PC-9 (cell line): ENCODE measurements around the gene GGACT. TPM values are rescaled to one million over a fixed set of nuclear protein-coding genes. Genes with fewer than 3 reads are reported as not detected.

Source experiments
- BruUV-seq: library from RNA; stranded (reverse); fragments of 400-500 nt; replicated peaks from 2 replicates; lab custom pipeline; 2021; lab: Mats Ljungman, UMichigan
- CTCF ChIA-PET: fragments of 300-600 bp; sonication (Branson Sonifier 250); formaldehyde crosslinking; loops from one replicate; lab custom pipeline; 2022; ENCODE audit warnings: antibody characterized with exemption; lab: Charles Lee
- POLR2A ChIA-PET: fragments of 300-600 bp; sonication (Branson Sonifier 250); formaldehyde crosslinking; loops from one replicate; lab custom pipeline; 2022; ENCODE audit warnings: antibody characterized with exemption; ENCODE audit not compliant: unreplicated experiment; lab: Charles Lee
- DNase-seq, 2 experiments: peaks; one replicate each; pipeline versions ENCODE4 v3.0.0 to v3.0.0-alpha.2; 2015 to 2022; ENCODE audit warnings: mixed read lengths in 1 of 2
- H2AFZ ChIP-seq: fragments of 200-600 bp; sonication (generic); 2 replicates; pipeline ENCODE4 v1.8.1; 2017; ENCODE audit warnings: antibody characterized with exemption
- H3F3A ChIP-seq: fragments of 200-600 bp; sonication (generic); 2 replicates; pipeline ENCODE4 v1.8.1; 2017; ENCODE audit warnings: antibody characterized with exemption, mild to moderate bottlenecking, low read depth; ENCODE audit not compliant: insufficient read depth
- H3K27ac ChIP-seq: fragments of 200-600 bp; sonication (generic); 2 replicates; pipeline ENCODE4 v1.6.1; 2016; ENCODE audit warnings: mixed run types
- H3K27me3 ChIP-seq: fragments of 200-600 bp; sonication (generic); 2 replicates; pipeline ENCODE4 v1.6.1; 2016; ENCODE audit warnings: low read depth, mixed run types; ENCODE audit not compliant: insufficient read depth
- H3K36me3 ChIP-seq: fragments of 200-600 bp; sonication (generic); 2 replicates; pipeline ENCODE4 v1.6.1; 2016; ENCODE audit warnings: low read depth, mixed run types
- H3K4me1 ChIP-seq: fragments of 200-600 bp; sonication (generic); replicated peaks from 2 replicates; pipeline ENCODE4 v1.6.1; 2016; ENCODE audit warnings: mixed run types; ENCODE audit not compliant: insufficient read depth
- H3K4me2 ChIP-seq: fragments of 200-600 bp; sonication (generic); 2 replicates; pipeline ENCODE4 v1.6.1; 2017; ENCODE audit warnings: mixed run types
- H3K4me3 ChIP-seq: fragments of 200-600 bp; sonication (generic); 2 replicates; pipeline ENCODE4 v1.6.1; 2016; ENCODE audit warnings: mixed run types
- H3K79me2 ChIP-seq: fragments of 200-600 bp; sonication (generic); 2 replicates; pipeline ENCODE4 v1.6.1; 2017; ENCODE audit warnings: low read depth, mixed run types
- H3K9me2 ChIP-seq: fragments of 200-600 bp; sonication (generic); 2 replicates; pipeline ENCODE4 v1.8.1; 2017; ENCODE audit warnings: mild to moderate bottlenecking; ENCODE audit not compliant: insufficient read depth
- H3K9me3 ChIP-seq: fragments of 200-600 bp; sonication (generic); 2 replicates; pipeline ENCODE4 v1.8.1; 2016; ENCODE audit warnings: low read depth; ENCODE audit not compliant: insufficient read depth
- H4K20me1 ChIP-seq: fragments of 200-600 bp; sonication (generic); 2 replicates; pipeline ENCODE4 v1.8.1; 2017; ENCODE audit not compliant: insufficient read depth
- EZH2 ChIP-seq: fragments of 200-600 bp; sonication (generic); IDR thresholded peaks from 2 replicates; pipeline ENCODE4 v1.8.0; 2017; ENCODE audit warnings: antibody characterized with exemption, low read depth
- intact Hi-C: fragments of 100-400 bp; cut with micrococcal nuclease; formaldehyde crosslinking; loops from one replicate; pipeline ENCODE4 v1.10.0; 2022; ENCODE audit not compliant: unreplicated experiment
- total RNA-seq: library from RNA; stranded (reverse); gene quantifications from 2 replicates; pipeline ENCODE4 v1.2.3, GENCODE V29; 2021
- TF ChIP-seq, protein P1 (sequence below): fragments of 200-600 bp; sonication (generic); conservative IDR thresholded peaks from 2 replicates; pipeline ENCODE4 v1.6.1; 2017; ENCODE audit warnings: mixed run types, antibody characterized with exemption, mild to moderate bottlenecking, moderate library complexity

GGACT gene
- total RNA-seq, 1 experiment from 2014 or later, result 4.9 TPM

DNA sequence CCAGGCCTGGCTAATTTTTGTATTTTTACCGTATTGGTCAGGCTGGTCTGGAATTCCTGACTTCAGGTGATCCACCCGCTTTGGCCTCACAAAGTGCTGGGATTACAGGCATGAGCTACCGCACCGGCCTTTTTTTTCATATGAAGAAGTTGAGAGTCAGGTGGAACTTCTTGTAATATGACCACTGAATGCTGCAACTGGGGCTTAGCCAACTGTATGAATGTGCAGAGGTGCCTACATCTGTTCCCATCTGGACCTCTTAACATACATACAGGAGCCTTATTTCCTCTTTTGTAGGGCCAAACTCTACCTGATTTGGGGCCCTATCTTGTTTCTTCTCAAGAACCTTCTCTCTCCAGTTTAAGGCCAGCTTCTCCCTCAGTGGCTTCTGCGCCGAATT lies 11.9 kb upstream of the GGACT start:
- ChIA-PET POLR2A (no interaction called here), CTCF (no interaction called here)
- no peak overlapping the region for H2AFZ ChIP-seq
- no peaks in the 10 kb centered on the region for H3K4me1 ChIP-seq
- no peaks in the 10 kb centered on the region for H3K36me3 ChIP-seq
- H4K20me1 ChIP-seq, result no peaks in the 10 kb centered on the region
- DNase-seq, result no peak
- intact Hi-C loops, result no loop called here
- H3K4me3 ChIP-seq, result no peak overlapping the region
- no TSS peak for BruUV-seq
- no peak overlapping the region for H3K27ac ChIP-seq
- no peaks in the 10 kb centered on the region for H3K27me3 ChIP-seq
- no peaks in the 10 kb centered on the region for H3K9me2 ChIP-seq
- no peak for TF ChIP-seq EZH2
- TF ChIP-seq, protein P1, sequence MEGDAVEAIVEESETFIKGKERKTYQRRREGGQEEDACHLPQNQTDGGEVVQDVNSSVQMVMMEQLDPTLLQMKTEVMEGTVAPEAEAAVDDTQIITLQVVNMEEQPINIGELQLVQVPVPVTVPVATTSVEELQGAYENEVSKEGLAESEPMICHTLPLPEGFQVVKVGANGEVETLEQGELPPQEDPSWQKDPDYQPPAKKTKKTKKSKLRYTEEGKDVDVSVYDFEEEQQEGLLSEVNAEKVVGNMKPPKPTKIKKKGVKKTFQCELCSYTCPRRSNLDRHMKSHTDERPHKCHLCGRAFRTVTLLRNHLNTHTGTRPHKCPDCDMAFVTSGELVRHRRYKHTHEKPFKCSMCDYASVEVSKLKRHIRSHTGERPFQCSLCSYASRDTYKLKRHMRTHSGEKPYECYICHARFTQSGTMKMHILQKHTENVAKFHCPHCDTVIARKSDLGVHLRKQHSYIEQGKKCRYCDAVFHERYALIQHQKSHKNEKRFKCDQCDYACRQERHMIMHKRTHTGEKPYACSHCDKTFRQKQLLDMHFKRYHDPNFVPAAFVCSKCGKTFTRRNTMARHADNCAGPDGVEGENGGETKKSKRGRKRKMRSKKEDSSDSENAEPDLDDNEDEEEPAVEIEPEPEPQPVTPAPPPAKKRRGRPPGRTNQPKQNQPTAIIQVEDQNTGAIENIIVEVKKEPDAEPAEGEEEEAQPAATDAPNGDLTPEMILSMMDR, result no peak
- H3K4me2 ChIP-seq, result no peak overlapping the region
- no peaks in the 10 kb centered on the region for H3K9me3 ChIP-seq
- no peaks in the 10 kb centered on the region for H3F3A ChIP-seq
- no peaks in the 10 kb centered on the region for H3K79me2 ChIP-seq

DNA sequence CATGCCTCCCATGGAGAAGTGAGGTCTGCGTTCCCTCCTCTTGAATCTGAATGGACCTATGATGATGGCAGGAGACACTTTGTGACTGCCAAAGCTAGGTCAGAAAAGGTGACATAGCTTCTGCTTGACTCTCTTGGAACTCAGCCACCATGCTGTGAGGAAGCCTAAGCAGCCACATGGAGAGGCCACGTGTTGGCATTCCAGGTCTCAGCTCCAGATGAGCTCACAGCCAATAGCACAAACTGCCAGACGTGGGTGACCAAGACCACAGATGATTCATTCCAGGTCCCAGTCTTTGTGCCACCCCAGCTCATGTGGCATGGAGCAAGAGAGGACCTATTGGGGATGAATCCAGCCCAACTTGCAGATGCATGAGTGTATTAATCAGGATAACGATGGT lies 8.7 kb upstream of the GGACT start:
- Histone ChIP-seq H3K79me2 (no peaks in the 10 kb centered on the region), H4K20me1 (no peaks in the 10 kb centered on the region), H3K4me2 (no peak overlapping the region), H3K9me2 (no peaks in the 10 kb centered on the region), H2AFZ (no peak overlapping the region), H3K36me3 (no peaks in the 10 kb centered on the region), H3F3A (no peaks in the 10 kb centered on the region), H3K27ac (no peak overlapping the region), H3K9me3 (no peaks in the 10 kb centered on the region), H3K4me1 (no peaks in the 10 kb centered on the region), H3K27me3 (no peaks in the 10 kb centered on the region), H3K4me3 (no peak overlapping the region)
- peak; percentile 34 to 42 for DNase-seq
- no TSS peak for BruUV-seq
- intact Hi-C loops, result no loop called here
- TF ChIP-seq, protein P1, result no peak
- no peak for TF ChIP-seq EZH2
- POLR2A ChIA-PET, result no interaction called here
- CTCF ChIA-PET, result no interaction called here

DNA sequence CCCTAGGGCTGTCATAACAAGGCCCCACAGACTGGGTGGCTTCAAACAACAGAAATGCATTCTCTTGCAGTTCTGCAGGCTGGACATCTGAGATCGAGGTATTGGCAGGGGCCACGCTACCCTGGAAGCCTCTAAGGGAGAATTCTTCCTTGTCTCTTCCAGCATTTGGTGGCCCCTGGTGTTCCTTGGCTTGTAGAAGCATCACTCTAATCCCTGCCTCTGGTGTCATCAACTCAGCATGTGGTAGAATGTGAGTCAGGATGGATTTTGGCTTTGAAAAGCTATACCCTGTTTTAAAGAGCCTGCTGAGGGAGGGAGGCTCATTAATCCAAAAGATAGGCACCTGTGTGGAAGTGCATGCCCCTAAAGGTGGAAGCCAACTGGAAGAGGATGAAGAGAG lies 7.9 kb upstream of the GGACT start:
- H3K4me2 ChIP-seq, result no peak overlapping the region
- no peaks in the 10 kb centered on the region for H3K9me3 ChIP-seq
- CTCF ChIA-PET, result no interaction called here
- H2AFZ ChIP-seq, result no peak overlapping the region
- TF ChIP-seq EZH2, result no peak
- TF ChIP-seq, protein P1, result no peak
- no peaks in the 10 kb centered on the region for H3K36me3 ChIP-seq
- no peak overlapping the region for H3K4me3 ChIP-seq
- H3K27me3 ChIP-seq, result no peaks in the 10 kb centered on the region
- no TSS peak for BruUV-seq
- POLR2A ChIA-PET, result no interaction called here
- H3K27ac ChIP-seq, result no peak overlapping the region
- H4K20me1 ChIP-seq, result no peaks in the 10 kb centered on the region
- intact Hi-C loops, result no loop called here
- no peak for DNase-seq
- no peaks in the 10 kb centered on the region for H3K79me2 ChIP-seq
- H3K4me1 ChIP-seq, result no peaks in the 10 kb centered on the region
- H3K9me2 ChIP-seq, result no peaks in the 10 kb centered on the region
- no peaks in the 10 kb centered on the region for H3F3A ChIP-seq
